K562 (cell line): ENCODE results near the gene GCGR. TPM values are rescaled to one million over a fixed set of nuclear protein-coding genes. Genes with fewer than 3 reads are reported as not detected.

ENCODE experiments used
- CBFA2T2 ChIP-seq: fragments of 450-650 bp; conservative IDR thresholded peaks from 2 replicates; pipeline ENCODE4 v1.6.1; 2017; ENCODE audit warnings: mild to moderate bottlenecking
- CHD1 ChIP-seq: fragments of 200-600 bp; sonication (generic); IDR thresholded peaks from one replicate; pipeline ENCODE4 v1.6.1; 2012; ENCODE audit warnings: mild to moderate bottlenecking, moderate library complexity, low read length, inconsistent platforms
- ELF4 ChIP-seq: fragments of 450-650 bp; formaldehyde crosslinking; IDR thresholded peaks from 2 replicates; pipeline ENCODE4 v1.4.0; 2022; ENCODE audit warnings: missing genetic modification characterization
- LCOR ChIP-seq: sonication (generic); formaldehyde crosslinking; IDR thresholded peaks from 2 replicates; pipeline ENCODE4 v1.8.0; 2022; ENCODE audit warnings: mild to moderate bottlenecking, missing genetic modification reagents
- PHB ChIP-seq: fragments of 250-450 bp; sonication (Bioruptor Pico); IDR thresholded peaks from 2 replicates; pipeline ENCODE4 v1.5.0; 2021
- RBM25 ChIP-seq: fragments of 200-400 bp; formaldehyde crosslinking; IDR thresholded peaks from 2 replicates; pipeline ENCODE4 v1.6.1; 2018; ENCODE audit warnings: low read length, low read depth, moderate library complexity; ENCODE audit not compliant: severe bottlenecking
- SAFB ChIP-seq: fragments of 200-400 bp; formaldehyde crosslinking; IDR thresholded peaks from 2 replicates; pipeline ENCODE4 v1.6.1; 2017; ENCODE audit warnings: low read depth, low read length, borderline replicate concordance
- SMAD2 ChIP-seq: fragments of 150-350 bp; IDR thresholded peaks from 2 replicates; pipeline ENCODE4 v1.6.1; 2014; ENCODE audit warnings: low read depth, mild to moderate bottlenecking, low read length
- SMAD4 ChIP-seq: fragments of 250-450 bp; sonication (Bioruptor Pico); conservative IDR thresholded peaks from 2 replicates; pipeline ENCODE4 v1.8.0; 2021; ENCODE audit warnings: inconsistent platforms, mild to moderate bottlenecking, moderate library complexity
- SMARCB1 ChIP-seq: IDR thresholded peaks from 2 replicates; pipeline ENCODE4 v1.6.1; 2011; ENCODE audit warnings: improper control_type of control experiment, low read depth; ENCODE audit not compliant: insufficient read length
- ZNF445 ChIP-seq: fragments of 250-450 bp; sonication (Bioruptor Pico); IDR thresholded peaks from 2 replicates; pipeline ENCODE4 v1.4.0; 2020; ENCODE audit warnings: low read depth, mild to moderate bottlenecking, moderate library complexity
- polyA plus RNA-seq, 8 experiments: library from polyadenylated mRNA; depleted of rRNA in 4 of 8; stranded (reverse) in 5 of 8; unstranded in 3 of 8; fragments of >200 nt; fragmentation: Nextera tagmentation in 2 of 8; fragmentation: Illumina TruSeq in 1 of 8; extraction: Ambion mirVana in 2 of 8; extraction: Trizol in 1 of 8; gene quantifications; 2 replicates each; pipeline versions ENCODE4 v1.2.1 to v1.2.3, GENCODE V29; 2011 to 2014; ENCODE audit warnings: inconsistent platforms in 1 of 8, missing spikeins in 1 of 8
- total RNA-seq, 7 experiments: library from RNA; depleted of rRNA in 6 of 7; stranded (reverse); fragments of >200 nt in 6 of 7; fragmentation: Illumina TruSeq in 2 of 7; extraction: Trizol in 2 of 7; gene quantifications; 2 replicates each; pipeline versions ENCODE4 v1.2.1 to v1.2.3, GENCODE V29; 2011 to 2021; ENCODE audit warnings: low replicate concordance in 1 of 7
- TF ChIP-seq, protein P1 (sequence below): fragments of 250-450 bp; sonication (Bioruptor Pico); IDR thresholded peaks from 2 replicates; pipeline ENCODE4 v1.8.0; 2021; ENCODE audit warnings: moderate library complexity, mild to moderate bottlenecking, inconsistent platforms
- TF ChIP-seq, protein P2 (sequence below): fragments of 450-650 bp; IDR thresholded peaks from 2 replicates; pipeline ENCODE4 v1.6.1; 2016; ENCODE audit warnings: mild to moderate bottlenecking, moderate library complexity

Gene GCGR
- total and polyA plus RNA-seq, 9 of the 15 experiments (the other 6 are each of a cell fraction or from before 2014, with no cell fraction given): not detected

GRCh38 chr17:81860756-81861568, 57.0 kb downstream of the GCGR start (continued):
- TF ChIP-seq, protein P1, sequence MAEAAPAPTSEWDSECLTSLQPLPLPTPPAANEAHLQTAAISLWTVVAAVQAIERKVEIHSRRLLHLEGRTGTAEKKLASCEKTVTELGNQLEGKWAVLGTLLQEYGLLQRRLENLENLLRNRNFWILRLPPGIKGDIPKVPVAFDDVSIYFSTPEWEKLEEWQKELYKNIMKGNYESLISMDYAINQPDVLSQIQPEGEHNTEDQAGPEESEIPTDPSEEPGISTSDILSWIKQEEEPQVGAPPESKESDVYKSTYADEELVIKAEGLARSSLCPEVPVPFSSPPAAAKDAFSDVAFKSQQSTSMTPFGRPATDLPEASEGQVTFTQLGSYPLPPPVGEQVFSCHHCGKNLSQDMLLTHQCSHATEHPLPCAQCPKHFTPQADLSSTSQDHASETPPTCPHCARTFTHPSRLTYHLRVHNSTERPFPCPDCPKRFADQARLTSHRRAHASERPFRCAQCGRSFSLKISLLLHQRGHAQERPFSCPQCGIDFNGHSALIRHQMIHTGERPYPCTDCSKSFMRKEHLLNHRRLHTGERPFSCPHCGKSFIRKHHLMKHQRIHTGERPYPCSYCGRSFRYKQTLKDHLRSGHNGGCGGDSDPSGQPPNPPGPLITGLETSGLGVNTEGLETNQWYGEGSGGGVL (CRISPR knock-in tag): no peak
- TF ChIP-seq SMARCB1 (no peak), SMAD2 (no peak), RBM25 (peak; percentile 88), CHD1 (no peak), ELF4 (CRISPR knock-in tag) (peak; percentile 97), LCOR (CRISPR knock-in tag) (peak; percentile 19; the same call in 1 of the 2 replicates), PHB (CRISPR knock-in tag) (no peak), ZNF445 (CRISPR knock-in tag) (peak; percentile 91; the same call in 1 of the 2 replicates), SMAD4 (peak; percentile 97), CBFA2T2 (no peak), SAFB (peak; percentile 81)
- TF ChIP-seq, protein P2, sequence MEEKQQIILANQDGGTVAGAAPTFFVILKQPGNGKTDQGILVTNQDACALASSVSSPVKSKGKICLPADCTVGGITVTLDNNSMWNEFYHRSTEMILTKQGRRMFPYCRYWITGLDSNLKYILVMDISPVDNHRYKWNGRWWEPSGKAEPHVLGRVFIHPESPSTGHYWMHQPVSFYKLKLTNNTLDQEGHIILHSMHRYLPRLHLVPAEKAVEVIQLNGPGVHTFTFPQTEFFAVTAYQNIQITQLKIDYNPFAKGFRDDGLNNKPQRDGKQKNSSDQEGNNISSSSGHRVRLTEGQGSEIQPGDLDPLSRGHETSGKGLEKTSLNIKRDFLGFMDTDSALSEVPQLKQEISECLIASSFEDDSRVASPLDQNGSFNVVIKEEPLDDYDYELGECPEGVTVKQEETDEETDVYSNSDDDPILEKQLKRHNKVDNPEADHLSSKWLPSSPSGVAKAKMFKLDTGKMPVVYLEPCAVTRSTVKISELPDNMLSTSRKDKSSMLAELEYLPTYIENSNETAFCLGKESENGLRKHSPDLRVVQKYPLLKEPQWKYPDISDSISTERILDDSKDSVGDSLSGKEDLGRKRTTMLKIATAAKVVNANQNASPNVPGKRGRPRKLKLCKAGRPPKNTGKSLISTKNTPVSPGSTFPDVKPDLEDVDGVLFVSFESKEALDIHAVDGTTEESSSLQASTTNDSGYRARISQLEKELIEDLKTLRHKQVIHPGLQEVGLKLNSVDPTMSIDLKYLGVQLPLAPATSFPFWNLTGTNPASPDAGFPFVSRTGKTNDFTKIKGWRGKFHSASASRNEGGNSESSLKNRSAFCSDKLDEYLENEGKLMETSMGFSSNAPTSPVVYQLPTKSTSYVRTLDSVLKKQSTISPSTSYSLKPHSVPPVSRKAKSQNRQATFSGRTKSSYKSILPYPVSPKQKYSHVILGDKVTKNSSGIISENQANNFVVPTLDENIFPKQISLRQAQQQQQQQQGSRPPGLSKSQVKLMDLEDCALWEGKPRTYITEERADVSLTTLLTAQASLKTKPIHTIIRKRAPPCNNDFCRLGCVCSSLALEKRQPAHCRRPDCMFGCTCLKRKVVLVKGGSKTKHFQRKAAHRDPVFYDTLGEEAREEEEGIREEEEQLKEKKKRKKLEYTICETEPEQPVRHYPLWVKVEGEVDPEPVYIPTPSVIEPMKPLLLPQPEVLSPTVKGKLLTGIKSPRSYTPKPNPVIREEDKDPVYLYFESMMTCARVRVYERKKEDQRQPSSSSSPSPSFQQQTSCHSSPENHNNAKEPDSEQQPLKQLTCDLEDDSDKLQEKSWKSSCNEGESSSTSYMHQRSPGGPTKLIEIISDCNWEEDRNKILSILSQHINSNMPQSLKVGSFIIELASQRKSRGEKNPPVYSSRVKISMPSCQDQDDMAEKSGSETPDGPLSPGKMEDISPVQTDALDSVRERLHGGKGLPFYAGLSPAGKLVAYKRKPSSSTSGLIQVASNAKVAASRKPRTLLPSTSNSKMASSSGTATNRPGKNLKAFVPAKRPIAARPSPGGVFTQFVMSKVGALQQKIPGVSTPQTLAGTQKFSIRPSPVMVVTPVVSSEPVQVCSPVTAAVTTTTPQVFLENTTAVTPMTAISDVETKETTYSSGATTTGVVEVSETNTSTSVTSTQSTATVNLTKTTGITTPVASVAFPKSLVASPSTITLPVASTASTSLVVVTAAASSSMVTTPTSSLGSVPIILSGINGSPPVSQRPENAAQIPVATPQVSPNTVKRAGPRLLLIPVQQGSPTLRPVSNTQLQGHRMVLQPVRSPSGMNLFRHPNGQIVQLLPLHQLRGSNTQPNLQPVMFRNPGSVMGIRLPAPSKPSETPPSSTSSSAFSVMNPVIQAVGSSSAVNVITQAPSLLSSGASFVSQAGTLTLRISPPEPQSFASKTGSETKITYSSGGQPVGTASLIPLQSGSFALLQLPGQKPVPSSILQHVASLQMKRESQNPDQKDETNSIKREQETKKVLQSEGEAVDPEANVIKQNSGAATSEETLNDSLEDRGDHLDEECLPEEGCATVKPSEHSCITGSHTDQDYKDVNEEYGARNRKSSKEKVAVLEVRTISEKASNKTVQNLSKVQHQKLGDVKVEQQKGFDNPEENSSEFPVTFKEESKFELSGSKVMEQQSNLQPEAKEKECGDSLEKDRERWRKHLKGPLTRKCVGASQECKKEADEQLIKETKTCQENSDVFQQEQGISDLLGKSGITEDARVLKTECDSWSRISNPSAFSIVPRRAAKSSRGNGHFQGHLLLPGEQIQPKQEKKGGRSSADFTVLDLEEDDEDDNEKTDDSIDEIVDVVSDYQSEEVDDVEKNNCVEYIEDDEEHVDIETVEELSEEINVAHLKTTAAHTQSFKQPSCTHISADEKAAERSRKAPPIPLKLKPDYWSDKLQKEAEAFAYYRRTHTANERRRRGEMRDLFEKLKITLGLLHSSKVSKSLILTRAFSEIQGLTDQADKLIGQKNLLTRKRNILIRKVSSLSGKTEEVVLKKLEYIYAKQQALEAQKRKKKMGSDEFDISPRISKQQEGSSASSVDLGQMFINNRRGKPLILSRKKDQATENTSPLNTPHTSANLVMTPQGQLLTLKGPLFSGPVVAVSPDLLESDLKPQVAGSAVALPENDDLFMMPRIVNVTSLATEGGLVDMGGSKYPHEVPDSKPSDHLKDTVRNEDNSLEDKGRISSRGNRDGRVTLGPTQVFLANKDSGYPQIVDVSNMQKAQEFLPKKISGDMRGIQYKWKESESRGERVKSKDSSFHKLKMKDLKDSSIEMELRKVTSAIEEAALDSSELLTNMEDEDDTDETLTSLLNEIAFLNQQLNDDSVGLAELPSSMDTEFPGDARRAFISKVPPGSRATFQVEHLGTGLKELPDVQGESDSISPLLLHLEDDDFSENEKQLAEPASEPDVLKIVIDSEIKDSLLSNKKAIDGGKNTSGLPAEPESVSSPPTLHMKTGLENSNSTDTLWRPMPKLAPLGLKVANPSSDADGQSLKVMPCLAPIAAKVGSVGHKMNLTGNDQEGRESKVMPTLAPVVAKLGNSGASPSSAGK: peak; percentile 75; the same call in 1 of the 2 replicates
